GM06990 (cell line): ENCODE measurements around the gene LSR.

Experiments used
- DNase-seq: peaks from one replicate; pipeline ENCODE4 v3.0.0-alpha.2; 2011; ENCODE audit not compliant: insufficient read length; ENCODE audit errors: extremely low read depth
- H3K27me3 ChIP-seq: replicated peaks from 2 replicates; pipeline ENCODE4 v1.6.0; 2011; ENCODE audit warnings: low read length; ENCODE audit not compliant: control insufficient read depth, insufficient read depth
- H3K36me3 ChIP-seq: 2 replicates; pipeline ENCODE4 v1.5.1; 2011; ENCODE audit warnings: low read length; ENCODE audit not compliant: control insufficient read depth, insufficient read depth
- H3K4me3 ChIP-seq: replicated peaks from 2 replicates; pipeline ENCODE4 v1.5.1; 2011; ENCODE audit warnings: low read depth, mild to moderate bottlenecking, control low read depth, low read length
- CTCF ChIP-seq: IDR thresholded peaks from 2 replicates; pipeline ENCODE4 v1.5.1; 2011; ENCODE audit warnings: low read length, control low read depth, mild to moderate bottlenecking, inconsistent platforms; ENCODE audit not compliant: insufficient read depth, poor library complexity, severe bottlenecking

Gene LSR

GRCh38 chr19:35292421-35293362 is 43.9 kb downstream of the LSR start:
- H3K4me3 ChIP-seq = no peak overlapping the region
- no peaks in the 10 kb centered on the region for H3K27me3 ChIP-seq
- H3K36me3 ChIP-seq = no peaks in the 10 kb centered on the region
- TF ChIP-seq CTCF = no peak
- DNase-seq = no peak

DNA sequence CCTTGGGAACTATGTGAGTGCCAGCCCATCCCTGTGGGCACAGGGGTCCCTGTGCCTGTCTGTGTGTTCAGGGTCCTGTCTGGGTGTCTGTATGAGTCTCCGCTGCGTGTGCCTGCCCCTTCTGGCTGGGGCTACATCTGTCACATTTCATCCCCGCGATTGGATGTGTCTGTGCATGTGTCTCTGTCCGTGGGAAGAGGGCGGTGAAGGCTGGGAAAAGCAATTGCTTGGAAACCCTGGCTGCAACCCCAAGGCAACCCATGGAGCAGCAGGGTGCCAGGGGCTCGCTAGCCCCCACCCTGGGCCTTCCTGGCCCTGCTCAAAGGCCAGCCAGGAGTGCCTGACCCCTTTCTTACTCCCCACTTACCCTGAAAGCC is 44.5 kb downstream of the LSR start:
- H3K27me3 ChIP-seq = no peaks in the 10 kb centered on the region
- H3K4me3 ChIP-seq = no peak overlapping the region
- DNase-seq = no peak
- no peak for TF ChIP-seq CTCF
- no peaks in the 10 kb centered on the region for H3K36me3 ChIP-seq

GRCh38 chr19:35293808-35294207 is 45.0 kb downstream of the LSR start:
- Histone ChIP-seq H3K27me3 (no peaks in the 10 kb centered on the region), H3K4me3 (no peak overlapping the region), H3K36me3 (no peaks in the 10 kb centered on the region)
- TF ChIP-seq CTCF = no peak
- DNase-seq = no peak

DNA sequence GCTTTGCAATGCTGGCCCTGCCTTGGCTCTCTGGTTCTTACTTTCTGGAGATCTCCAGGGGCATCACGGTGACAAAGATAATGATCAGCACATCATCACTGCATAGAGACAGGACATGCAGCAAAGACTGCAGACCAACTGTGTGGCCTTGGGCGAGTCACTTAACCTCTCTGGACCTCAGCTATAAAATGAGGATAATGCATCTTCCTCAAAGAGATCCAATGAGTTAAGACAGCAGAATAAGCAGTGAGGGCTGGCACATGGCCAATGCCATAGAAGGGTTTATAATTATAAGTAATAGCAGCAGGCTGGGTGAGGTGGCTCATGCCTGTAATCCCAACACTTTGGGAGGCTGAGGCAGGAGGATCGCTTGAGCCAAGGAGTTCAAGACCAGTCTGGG is 45.5 kb downstream of the LSR start:
- no peaks in the 10 kb centered on the region for H3K27me3 ChIP-seq
- no peak overlapping the region for H3K4me3 ChIP-seq
- H3K36me3 ChIP-seq = no peaks in the 10 kb centered on the region
- no peak for DNase-seq
- no peak for TF ChIP-seq CTCF

DNA sequence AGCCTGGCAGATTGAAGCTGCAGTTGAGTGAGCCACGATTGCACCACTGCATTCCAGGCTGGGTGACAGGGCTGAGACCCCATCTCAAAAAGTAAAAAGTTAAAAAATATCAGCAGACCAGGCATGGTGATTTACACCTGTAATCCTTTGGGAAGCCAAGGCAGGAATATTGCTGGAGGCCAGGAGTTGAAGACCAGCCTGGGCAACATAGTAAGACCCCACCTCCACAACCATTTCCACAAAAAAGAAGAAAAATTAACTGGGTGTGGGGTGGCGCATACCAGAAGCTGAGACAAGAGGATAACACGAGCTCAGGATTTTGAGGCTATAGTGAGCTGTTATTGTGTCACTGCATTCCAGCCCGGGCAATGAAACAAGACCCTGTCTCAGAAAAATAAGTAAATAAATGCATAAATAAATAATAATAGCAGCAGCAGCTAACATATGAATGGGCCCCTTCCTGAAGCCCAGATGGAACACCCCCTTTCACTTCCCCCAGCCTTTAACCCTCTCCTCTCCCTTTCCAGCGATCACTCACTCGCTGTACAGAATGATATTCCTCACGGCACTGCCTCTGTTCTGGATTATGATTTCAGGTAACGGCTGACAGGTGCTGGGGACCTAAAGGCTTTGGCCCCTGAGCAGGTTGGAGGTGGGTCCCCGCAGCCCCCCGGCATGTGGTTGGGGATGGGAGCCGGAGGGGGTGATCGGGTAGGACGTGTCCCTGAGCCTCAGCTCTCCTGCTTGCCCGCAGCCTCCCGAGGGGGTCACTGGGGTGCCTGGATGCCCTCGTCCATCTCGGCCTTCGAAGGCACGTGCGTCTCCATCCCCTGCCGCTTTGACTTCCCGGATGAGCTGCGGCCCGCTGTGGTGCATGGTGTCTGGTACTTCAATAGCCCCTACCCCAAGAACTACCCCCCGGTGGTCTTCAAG is 46.3 kb downstream of the LSR start:
- no peaks in the 10 kb centered on the region for H3K36me3 ChIP-seq
- DNase-seq = no peak
- no peak for TF ChIP-seq CTCF
- no peak overlapping the region for H3K4me3 ChIP-seq
- no peaks in the 10 kb centered on the region for H3K27me3 ChIP-seq
